Ascending aorta (tissue), 2 donors: ENCODE measurements around the gene LCLAT1. TPM values are rescaled to one million over a fixed set of nuclear protein-coding genes. Genes with fewer than 3 reads are reported as not detected.

Experiments used
- DNase-seq, 2 donors: peaks; one replicate each; pipeline ENCODE4 v3.0.0-alpha.2; 2019; ENCODE audit warnings: low spot score in 2 of 2
- H3K27ac ChIP-seq, 2 donors: fragments of 200-600 bp; sonication (generic); one replicate each; pipeline ENCODE4 v1.5.1; 2016 to 2017; ENCODE audit warnings: mild to moderate bottlenecking in 1 of 2
- H3K27me3 ChIP-seq: fragments of 200-600 bp; sonication (generic); one replicate; pipeline ENCODE4 v1.5.1; 2017
- H3K36me3 ChIP-seq, 2 donors: fragments of 200-600 bp; sonication (generic); one replicate each; pipeline ENCODE4 v1.5.1; 2016
- H3K4me1 ChIP-seq, 2 donors: fragments of 200-600 bp; sonication (generic); one replicate each; pipeline ENCODE4 v1.5.1; 2016 to 2017; ENCODE audit warnings: mild to moderate bottlenecking in 1 of 2
- H3K4me3 ChIP-seq, 2 donors: fragments of 200-600 bp; sonication (generic); one replicate each; pipeline ENCODE4 v1.5.1; 2016 to 2017; ENCODE audit warnings: mild to moderate bottlenecking in 1 of 2
- H3K9me3 ChIP-seq, 2 donors: fragments of 200-600 bp; sonication (generic); one replicate each; pipeline ENCODE4 v1.5.1; 2016
- CTCF ChIP-seq, 3 experiments: fragments of 200-600 bp in 2 of 3; fragments of 450-650 bp in 1 of 3; sonication (generic) in 2 of 3; IDR thresholded peaks; one replicate each; pipeline ENCODE4 v1.5.1; 2016 to 2019; ENCODE audit warnings: antibody characterized with exemption in 3 of 3, mild to moderate bottlenecking in 1 of 3, moderate library complexity in 1 of 3
- intact Hi-C: fragments of 100-400 bp; cut with DNase I; formaldehyde crosslinking; loops from one replicate; pipeline ENCODE4 v1.15.1; 2023
- total RNA-seq: library from RNA; depleted of rRNA; stranded (reverse); fragments of >200 nt; gene quantifications from one replicate; pipeline ENCODE4 v1.1.0, GENCODE V29; 2016

Gene LCLAT1
- total RNA-seq, 1 donor from 2014 or later: 9.8 TPM

- no peak for DNase-seq
- Histone ChIP-seq H3K27ac (no peak overlapping the region), H3K9me3 (no peaks in the 10 kb centered on the region), H3K36me3 (no peaks in the 10 kb centered on the region), H3K27me3 (no peaks in the 10 kb centered on the region), H3K4me3 (no peak overlapping the region), H3K4me1 (no peaks in the 10 kb centered on the region)
- intact Hi-C loops: no loop called here
- TF ChIP-seq CTCF (IDR thresholded peaks at IDR 0.05): no peak
Observed at GRCh38 chr2:30655660-30656059, 208.6 kb downstream of the LCLAT1 start.

DNA sequence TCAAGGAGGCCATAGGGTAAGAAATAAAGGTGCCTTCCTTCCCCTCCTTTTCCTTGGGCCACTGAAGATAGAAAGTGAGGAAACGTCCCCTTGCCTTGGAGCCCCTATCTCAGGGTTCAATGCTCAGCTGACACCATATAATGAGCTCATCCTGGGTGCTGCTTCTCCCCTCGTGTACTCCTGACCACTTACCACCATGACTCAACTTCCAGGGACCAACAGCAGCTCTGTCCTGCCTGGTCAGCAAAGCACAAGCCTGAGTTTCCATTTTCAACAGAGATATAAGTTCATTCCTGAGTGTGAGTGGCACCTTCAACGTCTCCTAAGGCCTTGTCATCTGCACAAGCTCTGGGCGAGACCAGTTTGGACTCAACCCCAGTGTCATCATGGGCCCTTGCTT is 209.0 kb downstream of the LCLAT1 start:
- intact Hi-C loops: no loop called here
- no peaks in the 10 kb centered on the region for H3K27me3 ChIP-seq

DNA sequence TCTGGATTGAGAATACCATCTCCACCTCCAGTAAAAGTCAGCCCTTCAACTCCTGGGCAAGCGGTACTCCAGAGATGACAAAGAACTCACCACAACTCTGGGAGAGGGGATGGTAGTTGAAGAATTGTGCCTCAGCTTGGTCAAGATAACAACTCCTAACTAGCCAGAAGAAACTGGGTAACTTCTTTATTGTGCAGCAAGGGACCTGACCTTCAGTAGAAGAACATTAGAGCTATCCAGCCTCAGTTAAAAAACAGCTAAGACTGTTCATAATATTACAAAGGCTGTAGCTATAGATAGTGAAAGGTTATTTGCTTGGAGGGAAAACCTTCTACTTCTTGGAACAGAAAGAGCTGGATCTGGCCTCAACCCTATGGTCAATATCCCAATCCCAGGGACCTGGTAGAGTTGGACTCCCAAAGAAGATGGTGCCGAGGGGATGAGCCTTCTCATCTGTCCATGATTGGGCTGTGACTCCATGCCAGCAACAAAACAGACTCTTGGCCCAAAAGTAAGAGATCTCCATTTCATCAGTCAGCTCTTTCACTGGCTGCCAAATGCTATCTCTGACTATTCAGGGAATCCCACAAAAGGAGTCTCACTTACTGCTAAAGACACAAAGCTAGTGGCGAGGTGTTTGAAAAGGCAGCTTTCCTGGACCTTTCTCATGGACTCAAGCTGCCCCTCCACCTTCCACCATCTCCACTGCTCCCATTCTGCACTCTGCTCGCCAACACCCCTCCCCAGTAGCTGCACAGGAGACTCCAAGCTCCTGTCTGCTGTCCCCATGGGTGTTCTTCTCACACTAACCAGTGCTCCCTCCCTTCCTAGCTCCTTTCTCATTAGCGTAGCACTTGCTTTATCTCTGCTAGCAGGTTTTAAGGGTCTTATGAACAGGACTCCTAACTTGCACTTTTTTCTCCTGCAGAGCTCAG is 214.4 kb downstream of the LCLAT1 start:
- no peaks in the 10 kb centered on the region for H3K9me3 ChIP-seq
- DNase-seq: no peak
- TF ChIP-seq CTCF (IDR thresholded peaks at IDR 0.05): no peak
- no peaks in the 10 kb centered on the region for H3K27me3 ChIP-seq
- H3K4me1 ChIP-seq: peaks cover 0 to 5% of the 10 kb centered on the region in 2 donors
- H3K36me3 ChIP-seq: no peaks in the 10 kb centered on the region
- H3K27ac ChIP-seq: no peak overlapping the region
- no peak overlapping the region for H3K4me3 ChIP-seq
- intact Hi-C loops: no loop called here

More for the DNA sequence above, 209.0 kb downstream of the LCLAT1 start:
- Histone ChIP-seq H3K4me3 (no peak overlapping the region), H3K27ac (no peak overlapping the region), H3K36me3 (no peaks in the 10 kb centered on the region), H3K4me1 (no peaks in the 10 kb centered on the region), H3K9me3 (no peaks in the 10 kb centered on the region)
- no peak for DNase-seq
- TF ChIP-seq CTCF (IDR thresholded peaks at IDR 0.05): no peak

GRCh38 chr2:30662268-30663131 is 215.5 kb downstream of the LCLAT1 start:
- TF ChIP-seq CTCF (IDR thresholded peaks at IDR 0.05): no peak
- Histone ChIP-seq H3K36me3 (no peaks in the 10 kb centered on the region), H3K4me1 (peaks cover 0 to 5% of the 10 kb centered on the region in 2 donors), H3K27me3 (no peaks in the 10 kb centered on the region), H3K9me3 (peaks cover 0 to under 1% of the 10 kb centered on the region in 2 donors), H3K27ac (no peak overlapping the region), H3K4me3 (no peak overlapping the region)
- no peak for DNase-seq
- intact Hi-C loops: no loop called here

DNA sequence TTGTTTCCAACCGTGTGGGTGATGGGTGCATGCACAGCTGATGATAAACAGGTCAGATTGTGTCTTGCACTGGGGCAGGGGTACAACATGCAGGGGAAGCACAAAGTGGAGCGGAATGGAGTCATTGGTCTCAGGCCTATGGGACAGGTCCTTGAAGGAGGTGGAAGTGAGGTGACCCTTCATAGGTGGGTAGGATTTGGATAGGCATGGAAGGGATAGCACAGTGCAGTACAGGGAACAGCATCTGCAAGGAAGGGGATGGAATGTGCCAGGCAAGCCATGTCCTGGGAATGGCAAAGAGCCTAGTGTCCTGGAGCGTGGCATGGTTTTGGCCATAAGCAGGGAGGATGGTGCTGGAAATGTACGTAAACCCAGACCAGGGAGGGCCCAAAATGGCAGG is 216.3 kb downstream of the LCLAT1 start:
- intact Hi-C loops: no loop called here
- H3K27me3 ChIP-seq: no peaks in the 10 kb centered on the region
- H3K27ac ChIP-seq: no peak overlapping the region
- no peak for TF ChIP-seq CTCF (IDR thresholded peaks at IDR 0.05)
- DNase-seq: no peak
- no peak overlapping the region for H3K4me3 ChIP-seq
- H3K36me3 ChIP-seq: no peaks in the 10 kb centered on the region
- H3K9me3 ChIP-seq: peaks cover 0 to 9% of the 10 kb centered on the region in 2 donors
- H3K4me1 ChIP-seq: peaks cover 0 to 5% of the 10 kb centered on the region in 2 donors
